GF-D8 (cell line): ENCODE measurements around the gene PCAT7.
A peak's percentile ranks its signal among the peaks of the same experiment; 100 is the strongest.
"Not testable (repeated sequence)": the region's sequence is repeated elsewhere in the genome, so short reads cannot be mapped to it uniquely, and the experiment has no call there.

Experiments used
- DNase-seq: peaks from one replicate; lab custom pipeline; 2025; lab: John Stamatoyannopoulos, UW

PCAT7 gene

GRCh38 chr9:94554439-94555331 lies at the start of gene PCAT7:
TSS of gene PCAT7 (plus strand) at chr9:94555083.
- peak; percentile 71 for DNase-seq

DNA sequence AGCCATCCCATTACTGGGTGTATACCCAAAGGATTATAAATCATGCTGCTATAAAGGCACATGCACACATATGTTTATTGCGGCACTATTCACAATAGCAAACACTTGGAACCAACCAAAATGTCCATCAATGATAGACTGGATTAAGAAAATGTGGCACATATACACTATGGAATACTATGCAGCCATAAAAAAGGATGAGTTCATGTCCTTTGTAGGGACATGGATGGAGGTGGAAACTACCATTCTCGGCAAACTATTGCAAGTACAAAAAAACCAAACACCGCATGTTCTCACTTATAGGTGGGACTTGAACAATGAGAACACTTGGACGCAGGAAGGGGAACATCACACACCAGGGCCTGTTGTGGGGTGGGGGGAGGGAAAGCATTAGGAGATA lies 48.5 kb upstream of the PCAT7 start:
- DNase-seq = not testable (repeated sequence)

GRCh38 chr9:94507531-94508258 lies 47.2 kb upstream of the PCAT7 start:
- DNase-seq = no peak

DNA sequence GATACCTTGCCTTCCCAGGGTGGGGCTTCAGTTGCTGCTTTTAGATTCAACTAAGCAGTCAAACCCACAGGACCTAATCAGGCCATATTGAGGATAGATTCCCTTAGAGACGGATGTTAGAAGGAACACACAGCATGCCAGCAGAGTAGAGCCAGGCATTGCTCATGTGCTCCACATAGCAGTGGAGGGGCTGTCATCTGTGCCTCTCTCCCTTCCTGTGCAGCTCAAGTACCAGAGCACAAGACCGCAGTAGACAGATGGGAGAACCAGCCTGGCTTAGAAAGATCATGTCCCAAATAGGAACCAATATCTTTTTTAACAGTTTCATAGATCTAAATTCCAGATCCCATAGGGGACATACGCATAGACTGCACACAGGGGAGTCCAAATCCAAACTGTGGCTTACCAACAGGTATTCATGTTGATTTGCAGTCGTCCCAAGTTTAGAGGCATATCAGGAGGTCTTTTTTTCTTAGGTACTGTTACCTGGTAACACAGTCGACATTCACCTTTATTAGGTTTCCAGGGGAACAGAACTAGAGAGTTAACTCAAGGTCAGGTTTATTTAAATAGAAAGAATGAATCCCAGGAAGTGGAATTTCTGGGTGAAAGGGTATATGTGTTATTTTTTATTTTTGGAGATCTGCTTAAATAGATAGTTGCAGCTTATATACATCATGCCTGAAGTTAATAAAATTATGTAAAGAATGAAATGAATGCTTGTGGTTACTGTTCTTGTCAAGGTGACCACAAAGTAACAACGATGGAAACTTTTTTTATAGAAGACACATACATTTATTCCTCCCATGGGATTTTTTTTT lies 43.5 kb upstream of the PCAT7 start:
- DNase-seq = no peak

- DNase-seq = no peak
These were observed 43.0 kb upstream of the PCAT7 start for GRCh38 chr9:94511955-94512265.

GRCh38 chr9:94514722-94515121 lies 40.2 kb upstream of the PCAT7 start:
- no peak for DNase-seq

- DNase-seq = no peak
These were observed 37.6 kb upstream of the PCAT7 start for GRCh38 chr9:94517254-94517653.

GRCh38 chr9:94525396-94526035 lies 29.4 kb upstream of the PCAT7 start:
- DNase-seq = no peak

- DNase-seq = no peak
These were observed 28.6 kb upstream of the PCAT7 start for GRCh38 chr9:94526271-94526670.

GRCh38 chr9:94526951-94527350 lies 27.9 kb upstream of the PCAT7 start:
- DNase-seq = no peak

GRCh38 chr9:94528886-94529285 lies 26.0 kb upstream of the PCAT7 start:
- DNase-seq = no peak

- DNase-seq = no peak
These were observed 21.7 kb upstream of the PCAT7 start for GRCh38 chr9:94533155-94533554.

DNA sequence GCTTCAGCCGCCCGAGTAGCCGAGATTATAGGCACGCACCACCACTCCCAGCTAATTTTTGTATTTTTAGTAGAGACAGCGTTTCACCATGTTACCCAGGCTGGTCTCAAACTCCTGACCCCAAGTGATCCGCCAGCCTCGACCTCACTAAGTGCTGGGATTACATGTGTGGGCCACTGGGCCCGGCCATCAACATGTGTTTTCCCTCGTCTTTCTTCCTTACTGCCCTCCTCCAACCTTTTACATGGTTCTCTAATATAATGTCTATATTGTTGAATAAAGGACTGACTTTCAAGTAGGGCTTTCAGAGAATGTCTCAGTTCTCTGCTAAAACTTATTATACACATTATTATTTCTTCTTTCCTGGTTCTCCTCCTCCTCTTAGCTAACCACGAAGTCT lies 21.3 kb upstream of the PCAT7 start:
- no peak for DNase-seq

DNA sequence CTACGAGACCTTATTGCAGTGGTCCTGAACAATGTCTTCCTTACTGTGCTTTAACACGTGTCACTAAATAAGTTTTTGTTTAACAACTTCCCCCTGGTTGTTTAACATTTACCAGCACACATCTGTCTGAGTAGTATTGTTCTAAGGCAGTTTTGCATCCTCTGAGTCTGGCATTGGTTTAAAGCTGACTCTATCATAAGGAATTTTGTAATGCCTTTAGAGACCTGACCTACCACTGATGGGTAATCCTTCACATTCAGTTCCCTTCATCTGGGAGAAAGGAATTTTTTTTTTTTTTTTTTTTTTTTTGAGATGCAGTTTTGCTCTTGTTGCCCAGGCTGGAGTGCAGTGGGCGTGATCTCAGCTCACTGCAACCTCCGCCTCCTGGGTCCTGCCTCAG lies 20.0 kb upstream of the PCAT7 start:
- DNase-seq = no peak

DNA sequence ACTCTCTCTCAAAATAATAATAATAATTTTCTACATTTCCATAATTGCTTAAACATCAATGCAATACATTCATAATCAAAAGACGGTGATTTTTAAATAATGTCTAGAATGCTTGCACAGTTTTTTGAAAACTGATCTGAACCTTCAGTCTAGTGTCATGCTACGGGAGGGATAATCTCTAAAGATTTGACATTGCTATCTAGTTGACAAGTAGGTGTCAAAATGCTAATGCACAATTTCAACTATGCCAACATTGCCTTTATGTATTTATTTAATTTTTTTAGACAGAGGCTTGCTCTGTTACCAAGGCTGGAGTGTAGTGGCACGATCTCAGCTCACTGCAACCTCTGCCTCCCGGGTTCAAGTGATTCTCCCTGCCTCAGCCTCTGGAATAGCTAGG lies 16.0 kb upstream of the PCAT7 start:
- no peak for DNase-seq

GRCh38 chr9:94544335-94544734 lies 10.5 kb upstream of the PCAT7 start:
- not testable (repeated sequence) for DNase-seq

DNA sequence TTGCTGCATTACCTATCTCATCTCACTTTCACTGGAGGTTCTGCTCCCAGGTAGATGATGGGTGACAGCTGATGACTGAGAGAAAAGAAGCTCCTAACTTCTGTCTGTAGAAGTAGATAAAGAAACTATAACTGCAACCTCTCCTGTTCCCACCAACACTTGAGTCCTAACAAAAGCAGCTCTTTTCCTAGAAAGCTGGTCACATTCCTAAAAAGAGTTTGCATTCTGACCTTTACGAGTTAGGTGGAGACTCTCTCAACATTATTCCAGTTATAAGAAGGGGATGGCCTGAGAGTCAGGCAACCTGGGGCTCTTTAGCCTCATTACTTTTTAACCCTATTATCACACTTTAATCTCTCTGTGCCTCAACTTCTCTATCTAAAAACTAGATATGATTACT lies 8.9 kb upstream of the PCAT7 start:
- DNase-seq = no peak

- no peak for DNase-seq
These were observed 1.6 kb upstream of the PCAT7 start for GRCh38 chr9:94553029-94553938.

DNA sequence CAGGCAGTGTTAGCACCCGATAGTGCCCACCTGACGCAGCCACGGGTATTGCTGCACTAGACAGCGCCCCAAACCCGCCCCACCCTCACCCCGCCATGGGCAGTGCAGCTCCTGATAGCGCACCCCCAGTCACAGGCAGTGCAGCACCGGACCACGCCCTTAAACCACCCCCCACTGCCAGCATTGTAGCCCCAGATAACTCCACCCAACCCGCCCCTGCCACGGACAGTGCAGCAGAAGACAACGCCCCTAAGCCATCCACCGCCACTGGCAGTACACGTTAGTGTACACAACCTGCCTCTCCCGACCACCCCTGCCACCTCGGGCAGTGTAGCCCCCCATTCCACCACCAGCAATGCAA lies 825 bp upstream of the PCAT7 start:
- no peak for DNase-seq

DNA sequence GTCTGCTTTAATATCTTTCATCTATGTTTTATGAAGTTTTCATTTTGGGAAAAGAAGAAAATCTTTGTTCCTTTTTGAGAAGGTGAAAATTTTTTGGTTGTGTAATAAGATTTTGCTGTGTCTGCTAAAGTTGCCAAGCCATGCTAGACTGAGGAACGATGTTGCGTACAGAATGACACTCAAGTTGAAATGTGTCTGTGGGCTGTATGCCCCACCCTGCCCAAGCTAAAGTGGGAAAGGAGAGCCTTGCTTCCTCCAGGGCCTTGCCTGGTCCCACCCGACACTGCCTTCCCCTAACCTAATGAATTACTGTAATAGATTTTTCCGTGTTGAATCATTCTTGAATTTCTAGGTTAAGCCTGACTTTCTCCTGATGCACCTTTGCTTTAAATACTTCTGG lies 2.5 kb downstream of the PCAT7 start:
- DNase-seq = no peak

DNA sequence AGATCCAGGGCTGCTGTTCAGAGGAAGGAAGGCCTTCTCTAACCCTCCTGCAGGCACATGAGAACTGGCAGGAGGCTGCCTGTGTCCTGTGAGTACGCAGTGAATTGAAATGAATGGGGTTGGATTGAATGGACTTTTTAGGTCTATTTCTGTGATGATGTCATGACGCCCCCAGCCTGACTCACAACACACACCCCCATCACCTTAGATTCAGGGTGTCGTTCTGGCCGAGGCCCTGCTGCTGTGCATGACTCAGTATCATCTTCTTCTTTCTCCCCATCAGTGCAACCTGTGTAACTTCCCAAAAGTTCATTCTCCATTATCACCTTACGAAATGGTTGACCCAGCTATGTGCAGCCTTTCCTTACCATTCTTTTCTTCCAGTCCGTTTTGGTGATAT lies 5.4 kb downstream of the PCAT7 start:
- DNase-seq = no peak
